GM18517 (cell line): ENCODE data around the gene AXDND1.

Experiments used
- ATAC-seq: cut with Tn5 transposase; IDR thresholded peaks from one replicate; pipeline ENCODE4 v1.9.1; 2021; ENCODE audit warnings: mild to moderate bottlenecking, moderate library complexity; ENCODE audit not compliant: unreplicated experiment

Gene AXDND1

GRCh38 chr1:179550746-179551682, 185.2 kb downstream of the AXDND1 start:
- ATAC-seq, result peak; percentile 46

- ATAC-seq, result no peak
These were observed 188.7 kb downstream of the AXDND1 start for GRCh38 chr1:179554427-179554826.

GRCh38 chr1:179558078-179558477, 192.3 kb downstream of the AXDND1 start:
- ATAC-seq, result no peak

GRCh38 chr1:179575497-179576314, 209.9 kb downstream of the AXDND1 start, which contains the start of gene NPHS2:
TSS of gene NPHS2 (minus strand) at chr1:179575948. CDS start at chr1:179575864, 84 bp downstream.
- no peak for ATAC-seq

- no peak for ATAC-seq
These were observed 210.7 kb downstream of the AXDND1 start for GRCh38 chr1:179576509-179576908.

GRCh38 chr1:179583771-179584320, 218.1 kb downstream of the AXDND1 start:
- ATAC-seq, result no peak

- no peak for ATAC-seq
These were observed 220.5 kb downstream of the AXDND1 start for GRCh38 chr1:179586107-179586823.

- ATAC-seq, result no peak
These were observed 221.6 kb downstream of the AXDND1 start for GRCh38 chr1:179587336-179587735.

- ATAC-seq, result no peak
These were observed 222.8 kb downstream of the AXDND1 start for GRCh38 chr1:179588425-179589024.

GRCh38 chr1:179589509-179589908, 223.7 kb downstream of the AXDND1 start:
- no peak for ATAC-seq

- ATAC-seq, result no peak
These were observed 224.9 kb downstream of the AXDND1 start for GRCh38 chr1:179590671-179591070.

- no peak for ATAC-seq
These were observed 225.5 kb downstream of the AXDND1 start for GRCh38 chr1:179591253-179591591.

GRCh38 chr1:179591592-179592580, 226.1 kb downstream of the AXDND1 start, which contains the start of gene TDRD5:
TSS of gene TDRD5 (plus strand) at chr1:179591832. CDS start at chr1:179592616, 784 bp downstream.
- ATAC-seq, result no peak

GRCh38 chr1:179598631-179599030, 232.9 kb downstream of the AXDND1 start:
- ATAC-seq, result no peak

- no peak for ATAC-seq
These were observed 234.0 kb downstream of the AXDND1 start for GRCh38 chr1:179599623-179600249.

- ATAC-seq, result no peak
These were observed 235.3 kb downstream of the AXDND1 start for GRCh38 chr1:179601093-179601492.
